HG02798 (cell line): ENCODE results near the gene ATP6V0B.

Source experiments
- ATAC-seq: cut with Tn5 transposase; IDR thresholded peaks from one replicate; pipeline ENCODE4 v1.9.1; 2021; ENCODE audit warnings: mild to moderate bottlenecking; ENCODE audit not compliant: unreplicated experiment, poor library complexity

ATP6V0B gene

GRCh38 chr1:43945674-43946235 lies 29.0 kb upstream of the ATP6V0B start:
- ATAC-seq: no peak

GRCh38 chr1:43946236-43947060 lies 28.3 kb upstream of the ATP6V0B start, which contains the start of gene IPO13:
Gene IPO13, plus strand, starts transcription at chr1:43946950. Its CDS starts 651 bp downstream, at chr1:43947601.
- peak; percentile 94 for ATAC-seq

GRCh38 chr1:43947061-43947873 lies 27.5 kb upstream of the ATP6V0B start:
- ATAC-seq: no peak

GRCh38 chr1:43947874-43948437 lies 26.8 kb upstream of the ATP6V0B start:
- no peak for ATAC-seq

DNA sequence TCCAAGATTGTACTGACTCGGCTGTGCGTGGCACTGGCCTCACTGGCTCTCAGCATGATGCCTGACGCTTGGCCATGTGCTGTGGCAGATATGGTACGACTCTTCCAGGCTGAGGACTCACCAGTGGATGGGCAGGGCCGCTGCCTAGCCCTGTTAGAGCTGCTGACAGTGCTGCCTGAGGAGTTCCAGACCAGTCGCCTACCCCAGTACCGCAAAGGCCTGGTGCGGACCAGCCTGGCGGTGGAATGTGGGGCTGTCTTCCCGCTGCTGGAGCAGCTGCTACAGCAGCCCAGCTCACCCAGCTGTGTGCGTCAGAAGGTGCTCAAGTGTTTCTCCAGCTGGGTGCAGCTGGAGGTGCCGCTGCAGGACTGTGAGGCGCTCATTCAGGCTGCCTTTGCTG lies 25.1 kb upstream of the ATP6V0B start:
- ATAC-seq: no peak

DNA sequence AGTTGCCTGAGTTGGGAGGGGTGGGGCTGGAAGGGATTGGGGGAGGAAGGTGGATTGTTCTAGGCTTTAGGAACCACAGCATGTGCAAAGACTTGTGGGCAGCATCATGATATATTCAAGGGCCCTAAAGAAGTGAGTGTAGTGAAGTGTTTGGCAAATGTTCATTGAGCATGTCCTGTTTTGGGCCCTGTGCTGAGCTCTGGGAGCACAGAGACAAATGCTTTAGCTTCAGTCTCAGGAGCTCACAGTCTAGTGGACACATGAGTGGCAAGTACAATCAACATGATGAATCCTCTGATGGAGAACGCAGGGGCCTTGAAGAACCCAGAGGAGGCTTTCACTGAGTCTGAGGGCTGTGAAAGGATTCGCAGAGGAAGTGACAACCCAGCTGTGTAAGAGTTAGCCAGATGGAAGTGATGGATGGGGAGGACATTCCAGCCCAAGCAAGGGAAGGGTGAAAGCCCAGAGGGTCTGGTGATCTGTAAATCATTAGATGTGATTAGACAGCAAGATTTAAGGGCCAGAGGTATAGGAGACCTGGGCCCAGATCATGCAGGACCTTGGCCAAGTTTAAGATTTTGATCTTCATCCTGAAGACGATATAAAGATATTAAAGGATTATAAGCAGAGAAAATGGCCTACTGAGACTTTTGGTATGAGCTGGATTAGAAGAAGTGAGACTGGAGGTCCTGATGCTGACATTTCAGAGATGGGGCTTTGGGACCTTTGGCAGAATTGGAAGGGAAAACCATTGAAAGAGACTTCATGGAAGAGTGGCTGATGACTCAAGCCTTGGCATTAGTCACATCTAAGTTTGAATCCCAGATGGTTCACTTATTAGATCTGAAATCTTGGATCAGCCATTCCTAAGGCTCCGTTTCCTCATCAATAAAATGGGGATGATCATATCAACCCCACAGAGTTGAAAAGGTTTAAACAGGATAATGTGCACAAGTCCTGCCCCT lies 23.5 kb upstream of the ATP6V0B start:
- no peak for ATAC-seq

DNA sequence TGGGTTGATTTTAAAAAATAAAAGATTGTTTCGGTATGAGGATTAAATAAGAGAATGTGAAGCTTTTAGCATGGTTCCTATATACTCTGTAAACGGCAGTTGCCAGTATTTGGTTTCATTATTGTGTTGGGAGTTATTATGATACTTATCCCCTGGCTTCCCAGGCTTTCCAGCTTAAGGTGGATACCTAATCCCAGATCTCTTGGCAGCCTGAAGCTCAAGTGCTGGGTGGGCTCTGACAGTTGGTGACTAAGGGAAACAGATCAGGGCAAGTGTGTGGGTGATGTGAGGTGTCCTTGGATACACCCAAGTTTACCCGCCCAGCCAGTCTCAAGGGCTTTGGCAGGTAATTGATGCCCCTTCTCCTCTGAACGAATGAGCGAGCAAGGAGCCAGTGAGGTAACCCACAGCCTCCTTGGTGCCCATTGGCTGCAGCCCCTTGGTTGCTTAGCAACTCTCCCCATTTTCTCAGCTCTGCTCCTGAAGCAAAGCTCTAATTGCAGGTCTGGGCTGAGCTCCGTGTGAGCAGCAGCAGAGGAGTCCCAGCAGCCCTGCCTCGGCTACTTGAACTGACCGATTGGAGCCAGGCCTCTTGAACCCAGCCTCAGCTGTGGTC lies 21.9 kb upstream of the ATP6V0B start:
- no peak for ATAC-seq

DNA sequence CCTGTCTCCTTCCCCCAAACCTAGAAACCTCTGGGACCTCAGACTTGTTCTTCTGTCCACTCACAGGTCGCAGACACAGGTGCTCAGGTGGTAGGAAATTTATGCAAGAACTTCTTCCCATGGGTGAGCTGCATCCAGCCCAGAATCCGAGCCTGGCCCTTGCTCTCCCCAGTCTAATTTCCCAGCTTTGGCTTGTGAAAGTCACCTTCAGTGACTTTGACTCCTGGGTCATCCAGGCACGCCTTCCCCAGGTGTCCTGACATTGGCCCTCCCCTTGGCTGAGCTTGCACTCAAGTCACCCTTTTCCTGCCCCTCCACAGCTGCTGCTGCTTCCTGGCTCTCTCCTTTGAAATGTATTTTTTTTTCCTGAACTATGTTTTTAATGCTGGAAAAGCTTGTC lies 21.4 kb upstream of the ATP6V0B start:
- ATAC-seq: no peak

DNA sequence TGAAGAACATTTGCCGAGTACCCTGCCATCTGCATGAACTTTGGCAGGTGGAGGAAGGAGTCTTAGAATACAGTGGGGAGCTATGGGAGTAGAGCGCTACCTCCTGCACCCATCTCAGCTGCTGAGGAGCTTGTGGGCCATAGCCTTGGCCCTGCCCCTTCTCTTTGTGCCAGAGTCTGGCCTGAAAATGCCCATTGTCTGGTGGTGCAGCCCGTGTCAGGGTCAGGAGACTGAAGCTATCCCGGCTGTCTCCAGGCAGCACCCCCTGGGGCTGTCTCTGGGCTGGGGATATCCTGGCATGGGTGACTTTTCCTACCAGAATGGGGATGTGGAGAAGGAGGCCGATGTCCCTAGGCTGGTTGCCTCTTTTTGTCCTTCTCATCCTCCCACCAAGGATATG lies 20.7 kb upstream of the ATP6V0B start:
- no peak for ATAC-seq

- ATAC-seq: no peak
These were observed 18.5 kb upstream of the ATP6V0B start for GRCh38 chr1:43956234-43956633.

DNA sequence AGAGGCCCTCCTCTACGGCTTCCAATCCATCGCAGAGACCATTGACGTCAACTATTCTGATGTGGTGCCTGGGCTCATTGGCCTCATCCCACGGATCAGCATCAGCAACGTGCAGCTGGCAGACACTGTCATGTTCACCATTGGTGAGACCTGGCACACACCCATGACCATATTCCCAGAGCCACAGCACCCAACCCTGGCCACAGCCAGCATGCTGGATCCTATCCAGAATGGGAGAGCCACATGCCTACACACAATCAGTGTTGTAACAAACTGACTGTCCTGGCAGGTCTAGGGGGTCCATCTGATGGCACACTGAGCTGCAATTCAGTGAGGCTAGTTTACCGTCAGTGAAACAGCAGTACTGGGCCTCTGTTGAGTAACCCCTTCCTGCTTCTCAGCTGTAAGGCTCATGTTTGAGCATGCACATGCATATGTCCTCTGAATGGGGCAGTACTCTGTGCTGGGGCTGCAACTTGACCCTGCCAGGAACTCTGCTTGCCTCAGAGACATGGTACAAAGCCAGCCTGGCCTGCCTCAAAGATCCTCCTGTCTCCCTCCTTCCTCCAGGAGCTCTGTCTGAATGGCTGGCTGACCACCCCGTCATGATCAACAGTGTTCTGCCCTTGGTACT lies 17.2 kb upstream of the ATP6V0B start:
- ATAC-seq: no peak

DNA sequence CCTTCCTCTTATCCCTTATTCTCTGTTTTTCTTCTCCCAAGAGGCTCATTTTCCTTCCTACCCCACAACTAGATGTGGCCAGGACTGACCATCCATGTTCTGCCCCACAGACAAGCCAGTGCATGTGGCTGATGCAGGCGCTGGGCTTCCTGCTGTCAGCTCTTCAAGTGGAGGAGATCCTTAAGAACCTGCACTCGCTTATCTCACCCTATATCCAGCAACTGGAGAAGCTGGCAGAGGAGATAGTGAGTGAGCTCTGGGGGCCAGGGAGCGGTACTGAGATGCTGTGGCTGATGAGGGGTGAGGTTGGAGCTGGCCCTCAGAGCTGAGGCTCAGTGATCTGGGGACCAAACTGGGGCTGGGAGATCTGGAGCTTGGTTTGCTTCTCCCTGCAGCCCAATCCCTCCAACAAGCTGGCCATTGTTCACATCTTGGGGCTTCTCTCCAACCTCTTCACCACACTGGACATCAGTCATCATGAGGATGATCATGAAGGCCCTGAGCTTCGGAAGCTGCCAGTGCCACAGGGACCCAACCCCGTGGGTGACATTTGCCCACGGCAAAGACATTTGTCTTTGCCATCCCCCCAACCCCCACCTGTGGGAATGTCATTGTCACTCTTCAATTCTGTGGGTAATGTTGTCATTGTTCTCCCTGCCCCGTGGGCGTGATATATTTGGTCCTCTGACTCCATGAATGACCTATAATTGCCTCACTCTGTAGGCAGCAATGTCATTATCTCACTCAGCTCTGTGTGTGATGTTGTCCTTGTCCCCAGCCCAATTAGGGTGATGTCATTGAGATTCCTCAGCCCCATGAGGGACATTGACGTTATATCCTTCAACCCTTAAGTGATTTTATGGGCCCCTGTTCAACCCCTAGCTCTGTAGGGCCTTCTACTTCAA lies 16.2 kb upstream of the ATP6V0B start:
- ATAC-seq: no peak

DNA sequence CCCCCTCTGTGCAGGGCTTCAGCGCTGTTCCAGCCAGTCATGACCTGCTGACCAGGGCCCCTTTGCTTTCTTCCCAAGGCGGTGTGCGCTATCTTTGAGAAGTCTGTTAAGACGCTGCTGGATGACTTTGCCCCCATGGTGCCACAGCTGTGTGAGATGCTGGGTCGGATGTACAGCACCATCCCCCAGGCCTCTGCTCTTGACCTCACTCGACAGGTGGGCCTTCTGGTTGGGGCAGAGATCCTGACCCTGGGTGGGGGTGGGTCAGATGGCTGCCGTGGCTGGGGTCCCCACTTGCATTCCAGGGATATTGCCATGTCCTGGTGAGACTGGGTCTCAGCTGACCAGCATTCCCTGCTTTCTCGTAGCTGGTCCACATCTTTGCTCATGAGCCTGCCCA lies 14.0 kb upstream of the ATP6V0B start:
- ATAC-seq: no peak

DNA sequence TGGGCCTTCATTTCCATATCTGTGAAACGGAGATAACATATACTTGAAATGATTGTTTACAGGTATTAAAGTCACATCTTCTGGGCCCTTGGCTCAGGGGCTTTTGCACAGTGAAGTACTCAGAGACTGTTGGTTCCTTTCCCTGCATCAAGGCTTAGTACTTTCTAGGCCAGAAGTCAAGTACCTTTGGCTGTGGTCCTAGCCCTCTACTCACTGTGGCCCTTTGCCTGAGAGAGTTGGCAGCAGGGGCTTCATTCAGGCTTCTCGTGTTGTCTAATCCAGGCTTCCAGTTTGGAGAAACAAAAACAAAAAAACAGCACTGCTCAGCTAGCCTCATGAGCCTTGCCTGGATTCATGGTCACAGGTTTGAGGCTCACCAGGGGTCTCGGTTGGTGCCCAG lies 13.1 kb upstream of the ATP6V0B start:
- no peak for ATAC-seq

DNA sequence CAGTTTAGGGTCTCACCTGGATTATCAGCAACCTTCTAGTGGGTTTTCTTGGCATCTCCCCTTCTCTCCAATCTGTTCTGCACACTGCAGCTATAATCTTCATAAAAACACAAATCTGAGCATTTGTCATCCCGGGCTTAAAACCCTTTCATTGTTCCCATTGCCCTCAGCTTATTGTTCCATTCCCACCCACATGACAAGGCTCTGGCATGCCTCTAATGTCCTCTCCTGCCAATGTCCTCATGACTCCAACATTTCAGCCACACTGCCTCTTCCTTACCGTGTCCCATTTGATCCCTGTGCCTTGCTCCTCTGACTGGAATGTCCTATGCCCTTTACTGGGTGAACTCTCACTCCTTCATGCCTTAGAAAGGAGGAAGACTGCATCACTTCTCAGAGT lies 12.4 kb upstream of the ATP6V0B start:
- ATAC-seq: no peak

GRCh38 chr1:43963006-43963405 lies 11.8 kb upstream of the ATP6V0B start:
- no peak for ATAC-seq

DNA sequence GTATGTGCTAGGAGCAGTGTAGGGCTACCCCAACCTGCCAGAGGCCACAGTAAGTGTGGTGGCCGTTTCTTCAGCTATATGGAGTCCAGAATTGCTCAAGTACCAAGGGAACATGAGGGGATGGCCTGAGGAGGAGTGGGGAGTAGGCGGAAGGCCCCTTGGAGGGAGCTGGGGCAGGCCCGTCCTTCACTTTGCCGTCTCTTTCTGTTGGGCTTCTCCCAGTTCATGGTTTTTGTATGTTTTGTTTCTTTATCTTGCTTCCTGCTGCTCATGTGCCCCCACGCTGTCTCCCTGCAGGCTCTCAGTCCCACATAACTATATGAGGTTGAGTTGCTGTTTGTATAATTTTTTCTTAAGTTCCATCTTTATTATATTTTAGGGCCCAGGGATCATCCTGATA lies 10.9 kb upstream of the ATP6V0B start:
- ATAC-seq: no peak

GRCh38 chr1:43965316-43965715 lies 9.4 kb upstream of the ATP6V0B start:
- no peak for ATAC-seq
